Measurements from ENCODE around the gene STRBP. TPM values are rescaled to one million over a fixed set of nuclear protein-coding genes. Genes with fewer than 3 reads are reported as not detected.
A peak's percentile ranks its signal among the peaks of the same experiment; 100 is the strongest.

The STRBP gene
- total and polyA plus RNA-seq, 2 donors, result 41.8 to 48.4 TPM

DNA sequence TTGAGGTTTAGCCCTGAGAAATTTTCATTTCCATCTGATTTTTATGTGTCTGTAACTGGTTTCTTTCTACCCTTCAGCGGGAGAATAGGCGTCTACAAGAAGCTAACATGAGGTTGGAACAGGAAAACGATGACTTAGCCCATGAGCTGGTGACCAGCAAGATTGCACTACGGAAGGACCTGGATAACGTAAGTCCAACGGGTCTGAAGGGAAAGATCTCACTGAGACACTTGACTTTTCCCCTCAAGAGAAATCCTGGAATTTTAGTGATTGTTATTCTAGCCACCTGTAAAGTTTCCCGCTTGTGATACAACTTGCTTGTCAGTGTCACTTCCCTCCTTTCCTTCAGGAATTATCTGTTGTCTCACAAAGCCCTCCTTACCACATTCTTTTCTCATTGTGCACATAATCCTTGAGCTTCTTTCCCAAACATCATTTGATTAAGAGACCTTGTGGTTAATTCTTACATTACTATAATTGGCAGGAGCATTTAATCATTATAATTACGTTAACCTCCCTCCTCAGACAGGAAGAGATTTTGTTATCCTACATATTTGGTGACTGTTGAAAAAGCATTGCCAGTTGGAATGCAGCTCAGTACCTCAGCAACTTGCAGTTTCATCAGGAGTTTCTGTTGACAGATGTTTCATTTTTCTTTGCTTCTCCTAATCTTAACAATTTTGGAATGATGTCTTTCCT is 178.0 kb downstream of the STRBP start:
- Histone ChIP-seq H3K27ac (ENCODE audit: low read depth in 1 of 2, low read length in 1 of 2) (no peak overlapping the region), H3K36me3 (ENCODE audit: control insufficient read depth in 2 of 2, insufficient read depth in 2 of 2, low read length in 1 of 2) (peaks cover 34 to 45% of the 10 kb centered on the region in 2 donors), H3K27me3 (ENCODE audit: control insufficient read depth in 2 of 2, insufficient read depth in 1 of 2, low read length in 1 of 2) (no peaks in the 10 kb centered on the region), H3K4me3 (ENCODE audit: low read length in 2 of 2) (no peak overlapping the region), H3K4me1 (ENCODE audit: control insufficient read depth in 2 of 2, insufficient read depth in 2 of 2, low read length in 2 of 2) (no peaks in the 10 kb centered on the region), H3K9me3 (ENCODE audit: control insufficient read depth in 2 of 2, insufficient read depth in 1 of 2, low read length in 1 of 2) (no peaks in the 10 kb centered on the region)
- DNase-seq (ENCODE audit: low read depth in 6 of 9, low spot score in 9 of 9), result no peak
- 98% methylated on average over 8 of the region's 8 CpGs for WGBS

DNA sequence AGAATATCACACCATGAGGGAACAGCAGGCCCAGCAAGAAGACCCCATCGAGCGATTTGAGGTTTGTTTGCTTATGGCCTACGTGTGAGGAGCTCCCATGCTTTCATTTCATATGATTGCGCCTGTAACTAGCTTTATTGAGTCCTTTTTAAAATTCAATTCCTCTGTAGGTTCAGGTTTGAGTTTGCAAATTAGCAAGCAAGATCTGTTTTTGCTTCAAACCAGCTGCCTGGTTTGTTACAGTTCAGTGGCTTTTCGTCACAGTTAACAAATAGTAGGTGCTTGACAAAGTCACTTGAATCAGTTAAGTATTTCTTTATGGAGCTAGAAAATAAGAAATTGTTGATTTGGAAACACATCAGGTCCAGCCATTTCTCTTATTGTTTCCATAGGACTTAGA is 178.6 kb downstream of the STRBP start:
- no peaks in the 10 kb centered on the region for H3K9me3 ChIP-seq (ENCODE audit: control insufficient read depth in 2 of 2, insufficient read depth in 1 of 2, low read length in 1 of 2)
- H3K4me3 ChIP-seq (ENCODE audit: low read length in 2 of 2), result no peak overlapping the region
- no peak overlapping the region for H3K27ac ChIP-seq (ENCODE audit: low read depth in 1 of 2, low read length in 1 of 2)
- no peak for DNase-seq (ENCODE audit: low read depth in 6 of 9, low spot score in 9 of 9)
- no peaks in the 10 kb centered on the region for H3K27me3 ChIP-seq (ENCODE audit: control insufficient read depth in 2 of 2, insufficient read depth in 1 of 2, low read length in 1 of 2)
- H3K4me1 ChIP-seq (ENCODE audit: control insufficient read depth in 2 of 2, insufficient read depth in 2 of 2, low read length in 2 of 2), result no peaks in the 10 kb centered on the region
- peaks cover 35 to 40% of the 10 kb centered on the region in 2 donors for H3K36me3 ChIP-seq (ENCODE audit: control insufficient read depth in 2 of 2, insufficient read depth in 2 of 2, low read length in 1 of 2)
- WGBS, result 97% methylated on average over 5 of the region's 5 CpGs

DNA sequence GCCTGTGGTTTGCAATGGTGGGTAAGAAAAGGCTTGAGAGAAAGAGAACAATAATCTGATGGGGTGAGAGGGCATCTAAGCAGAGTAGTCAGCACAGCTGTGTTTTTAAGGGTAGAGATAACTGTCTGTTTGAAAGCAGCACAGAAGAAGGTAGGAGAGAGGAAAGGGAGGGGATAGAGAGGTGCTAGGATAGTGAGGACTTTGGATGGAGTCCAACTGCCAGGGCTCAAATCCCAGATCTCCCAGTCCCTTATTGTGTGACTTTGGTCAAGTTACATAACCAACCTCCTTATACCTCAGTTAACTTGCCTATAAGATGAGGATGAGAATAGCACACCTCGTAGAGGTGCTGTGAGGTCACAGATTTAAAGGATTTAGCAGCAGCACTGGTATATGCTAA is 179.3 kb downstream of the STRBP start:
- no peaks in the 10 kb centered on the region for H3K27me3 ChIP-seq (ENCODE audit: control insufficient read depth in 2 of 2, insufficient read depth in 1 of 2, low read length in 1 of 2)
- no peak for DNase-seq (ENCODE audit: low read depth in 6 of 9, low spot score in 9 of 9)
- H3K36me3 ChIP-seq (ENCODE audit: control insufficient read depth in 2 of 2, insufficient read depth in 2 of 2, low read length in 1 of 2), result peaks cover 36 to 45% of the 10 kb centered on the region in 2 donors
- no peaks in the 10 kb centered on the region for H3K9me3 ChIP-seq (ENCODE audit: control insufficient read depth in 2 of 2, insufficient read depth in 1 of 2, low read length in 1 of 2)
- no peak overlapping the region for H3K4me3 ChIP-seq (ENCODE audit: low read length in 2 of 2)
- H3K4me1 ChIP-seq (ENCODE audit: control insufficient read depth in 2 of 2, insufficient read depth in 2 of 2, low read length in 2 of 2), result no peaks in the 10 kb centered on the region
- no peak overlapping the region for H3K27ac ChIP-seq (ENCODE audit: low read depth in 1 of 2, low read length in 1 of 2)
- WGBS, result 92% methylated on average over 1 of the region's 1 CpG

DNA sequence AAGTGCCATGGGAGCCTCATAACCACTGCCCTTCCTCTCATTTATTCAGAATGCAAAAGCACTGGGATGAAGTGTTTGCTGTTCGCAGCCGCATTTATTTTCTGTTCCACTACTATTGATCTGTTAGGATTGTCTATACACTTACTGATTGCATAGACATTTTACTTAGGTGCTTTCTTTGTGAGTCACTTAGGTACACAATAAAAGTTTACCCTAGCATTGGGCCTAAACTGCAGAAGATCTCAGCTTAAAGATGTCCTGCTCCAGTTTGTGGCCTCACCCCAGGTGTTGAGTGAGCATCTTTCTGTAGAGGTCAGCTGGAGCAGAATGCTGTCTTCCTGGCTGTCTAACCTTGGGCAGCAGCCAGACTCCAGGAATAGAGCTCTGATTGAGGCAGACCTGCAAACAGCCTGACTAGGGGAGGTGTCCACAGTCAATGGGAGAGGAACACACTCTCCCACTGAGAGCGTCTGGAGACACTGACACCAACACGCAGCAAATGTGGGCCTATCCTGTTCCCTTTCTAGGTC is 181.0 kb downstream of the STRBP start:
- WGBS, result 98% methylated on average over 4 of the region's 4 CpGs
- no peaks in the 10 kb centered on the region for H3K9me3 ChIP-seq (ENCODE audit: control insufficient read depth in 2 of 2, insufficient read depth in 1 of 2, low read length in 1 of 2)

DNA sequence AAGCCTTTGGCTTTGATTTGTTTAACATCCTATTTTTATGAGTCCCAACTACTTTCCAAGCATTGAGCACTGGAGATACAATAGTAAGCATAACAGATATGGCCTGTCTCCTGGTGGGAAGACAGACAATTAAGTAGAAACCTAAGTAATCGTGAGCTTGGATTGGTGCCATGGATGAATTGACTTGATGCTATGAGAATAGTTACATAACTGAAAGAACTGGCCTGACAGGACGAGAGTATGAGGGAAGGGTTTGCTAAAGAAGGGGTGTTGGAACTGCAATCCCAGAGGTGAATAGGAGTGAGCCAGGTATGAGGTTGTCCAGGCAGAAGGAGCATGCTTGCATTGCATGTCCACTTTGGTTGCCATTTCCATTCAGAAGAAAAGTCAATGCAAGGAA is 182.5 kb downstream of the STRBP start:
- Histone ChIP-seq H3K36me3 (ENCODE audit: control insufficient read depth in 2 of 2, insufficient read depth in 2 of 2, low read length in 1 of 2) (peaks cover 18 to 34% of the 10 kb centered on the region in 2 donors), H3K4me1 (ENCODE audit: control insufficient read depth in 2 of 2, insufficient read depth in 2 of 2, low read length in 2 of 2) (no peaks in the 10 kb centered on the region), H3K4me3 (ENCODE audit: low read length in 2 of 2) (no peak overlapping the region), H3K9me3 (ENCODE audit: control insufficient read depth in 2 of 2, insufficient read depth in 1 of 2, low read length in 1 of 2) (no peaks in the 10 kb centered on the region), H3K27ac (ENCODE audit: low read depth in 1 of 2, low read length in 1 of 2) (no peak overlapping the region), H3K27me3 (ENCODE audit: control insufficient read depth in 2 of 2, insufficient read depth in 1 of 2, low read length in 1 of 2) (no peaks in the 10 kb centered on the region)
- 96% methylated on average over 2 of the region's 2 CpGs for WGBS
- no peak for DNase-seq (ENCODE audit: low read depth in 6 of 9, low spot score in 9 of 9)

More for the DNA sequence above, 181.0 kb downstream of the STRBP start:
- Histone ChIP-seq H3K27ac (ENCODE audit: low read depth in 1 of 2, low read length in 1 of 2) (no peak overlapping the region), H3K27me3 (ENCODE audit: control insufficient read depth in 2 of 2, insufficient read depth in 1 of 2, low read length in 1 of 2) (no peaks in the 10 kb centered on the region), H3K36me3 (ENCODE audit: control insufficient read depth in 2 of 2, insufficient read depth in 2 of 2, low read length in 1 of 2) (peaks cover 25 to 39% of the 10 kb centered on the region in 2 donors), H3K4me3 (ENCODE audit: low read length in 2 of 2) (no peak overlapping the region), H3K4me1 (ENCODE audit: control insufficient read depth in 2 of 2, insufficient read depth in 2 of 2, low read length in 2 of 2) (no peaks in the 10 kb centered on the region)
- DNase-seq (ENCODE audit: low read depth in 6 of 9, low spot score in 9 of 9), result no peak

DNA sequence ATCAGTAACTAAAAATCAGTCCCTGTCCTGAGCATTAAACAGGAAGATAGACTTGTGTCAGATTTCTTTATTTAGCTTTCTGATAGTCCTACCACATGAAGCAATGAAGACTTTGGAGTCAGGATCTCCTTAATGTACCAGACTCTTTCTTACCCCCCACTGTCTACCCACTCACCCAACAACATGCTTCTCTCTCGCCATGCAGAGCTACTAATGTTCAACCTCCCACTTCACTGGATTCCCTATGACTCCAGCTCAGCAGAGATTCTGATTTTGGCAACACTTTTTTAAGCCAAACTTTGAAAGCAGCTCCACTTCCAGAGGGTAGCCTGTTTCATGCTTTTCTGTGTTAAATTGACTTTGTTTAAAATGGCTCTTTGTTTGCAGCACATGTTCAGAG is 184.1 kb downstream of the STRBP start:
- no peak overlapping the region for H3K27ac ChIP-seq (ENCODE audit: low read depth in 1 of 2, low read length in 1 of 2)
- H3K27me3 ChIP-seq (ENCODE audit: control insufficient read depth in 2 of 2, insufficient read depth in 1 of 2, low read length in 1 of 2), result no peaks in the 10 kb centered on the region
- H3K36me3 ChIP-seq (ENCODE audit: control insufficient read depth in 2 of 2, insufficient read depth in 2 of 2, low read length in 1 of 2), result peaks cover 6 to 32% of the 10 kb centered on the region in 2 donors
- 100% methylated on average over 1 of the region's 1 CpG for WGBS
- no peaks in the 10 kb centered on the region for H3K9me3 ChIP-seq (ENCODE audit: control insufficient read depth in 2 of 2, insufficient read depth in 1 of 2, low read length in 1 of 2)
- H3K4me1 ChIP-seq (ENCODE audit: control insufficient read depth in 2 of 2, insufficient read depth in 2 of 2, low read length in 2 of 2), result no peaks in the 10 kb centered on the region
- no peak overlapping the region for H3K4me3 ChIP-seq (ENCODE audit: low read length in 2 of 2)
- DNase-seq (ENCODE audit: low read depth in 6 of 9, low spot score in 9 of 9), result no peak

DNA sequence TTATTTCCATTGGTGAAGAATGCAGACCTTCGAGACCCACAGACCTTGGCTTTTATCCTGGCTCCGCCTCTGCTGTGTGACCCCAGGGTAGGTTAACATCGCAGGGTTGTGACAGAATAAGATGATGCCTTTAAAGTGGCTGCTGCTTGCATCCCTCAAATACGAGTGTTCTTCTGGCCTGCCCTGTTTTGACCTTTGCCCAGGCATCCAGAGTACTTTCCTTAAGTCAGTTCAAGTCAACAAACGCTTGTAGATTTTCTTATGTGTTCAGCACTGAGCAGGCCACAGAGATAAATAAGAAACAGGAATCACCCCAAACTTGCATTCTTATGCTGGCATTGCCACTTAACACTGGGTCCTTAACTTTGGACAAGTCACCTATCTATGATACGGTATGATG is 184.7 kb downstream of the STRBP start:
- Histone ChIP-seq H3K4me1 (ENCODE audit: control insufficient read depth in 2 of 2, insufficient read depth in 2 of 2, low read length in 2 of 2) (no peaks in the 10 kb centered on the region), H3K27ac (ENCODE audit: low read depth in 1 of 2, low read length in 1 of 2) (no peak overlapping the region), H3K36me3 (ENCODE audit: control insufficient read depth in 2 of 2, insufficient read depth in 2 of 2, low read length in 1 of 2) (peaks cover 6 to 29% of the 10 kb centered on the region in 2 donors), H3K9me3 (ENCODE audit: control insufficient read depth in 2 of 2, insufficient read depth in 1 of 2, low read length in 1 of 2) (no peaks in the 10 kb centered on the region), H3K27me3 (ENCODE audit: control insufficient read depth in 2 of 2, insufficient read depth in 1 of 2, low read length in 1 of 2) (no peaks in the 10 kb centered on the region), H3K4me3 (ENCODE audit: low read length in 2 of 2) (no peak overlapping the region)
- DNase-seq (ENCODE audit: low read depth in 6 of 9, low spot score in 9 of 9), result no peak
- WGBS, result 96% methylated on average over 6 of the region's 6 CpGs

DNA sequence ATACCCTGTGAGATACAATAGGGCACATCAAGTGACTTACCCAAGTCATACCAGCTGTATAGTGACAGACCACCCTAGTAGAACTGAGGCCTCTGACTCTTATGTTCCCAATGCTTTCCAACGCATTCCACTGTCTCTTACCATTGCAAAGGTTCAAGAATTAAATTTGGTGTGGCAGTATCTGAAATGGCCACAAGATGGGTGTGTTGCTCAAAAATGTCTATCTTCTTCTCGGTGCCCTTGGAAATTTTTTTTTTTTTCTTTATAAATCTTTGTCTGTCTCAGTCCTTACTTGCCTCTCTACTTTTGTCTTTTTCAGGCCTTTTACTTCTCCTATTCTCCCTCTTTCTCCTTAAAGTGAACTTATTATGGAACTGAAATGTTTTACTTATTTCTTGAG is 186.6 kb downstream of the STRBP start:
- WGBS, result 75% methylated on average over 2 of the region's 2 CpGs
- peak; percentile 8 to 71 (median 36) for DNase-seq (ENCODE audit: low read depth in 6 of 9, low spot score in 9 of 9)
- peaks cover 9 to 40% of the 10 kb centered on the region in 2 donors for H3K36me3 ChIP-seq (ENCODE audit: control insufficient read depth in 2 of 2, insufficient read depth in 2 of 2, low read length in 1 of 2)

DNA sequence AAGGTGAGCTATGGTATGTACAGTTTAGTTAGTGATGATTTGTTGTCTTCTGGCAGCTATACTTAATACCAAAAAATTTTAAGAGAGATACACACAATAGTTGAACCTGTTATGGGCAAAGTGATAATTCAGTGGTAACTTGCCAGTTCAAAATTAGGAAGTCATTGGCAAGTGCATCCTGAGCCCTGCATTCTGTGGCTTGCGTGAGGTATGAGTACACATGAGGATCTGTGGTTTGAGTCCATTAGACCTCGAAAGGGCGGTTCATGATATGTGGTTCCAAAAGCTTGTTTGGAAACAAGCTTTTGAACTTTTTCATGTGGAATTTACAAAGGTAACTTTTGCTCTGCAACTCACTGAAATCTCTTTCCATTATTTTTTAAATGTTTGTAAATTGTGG is 187.9 kb downstream of the STRBP start:
- Histone ChIP-seq H3K27me3 (ENCODE audit: control insufficient read depth in 2 of 2, insufficient read depth in 1 of 2, low read length in 1 of 2) (no peaks in the 10 kb centered on the region), H3K9me3 (ENCODE audit: control insufficient read depth in 2 of 2, insufficient read depth in 1 of 2, low read length in 1 of 2) (no peaks in the 10 kb centered on the region), H3K4me1 (ENCODE audit: control insufficient read depth in 2 of 2, insufficient read depth in 2 of 2, low read length in 2 of 2) (no peaks in the 10 kb centered on the region), H3K4me3 (ENCODE audit: low read length in 2 of 2) (no peak overlapping the region), H3K36me3 (ENCODE audit: control insufficient read depth in 2 of 2, insufficient read depth in 2 of 2, low read length in 1 of 2) (peaks cover 9 to 46% of the 10 kb centered on the region in 2 donors), H3K27ac (ENCODE audit: low read depth in 1 of 2, low read length in 1 of 2) (no peak overlapping the region)
- 43% methylated on average over 3 of the region's 3 CpGs for WGBS
- no peak for DNase-seq (ENCODE audit: low read depth in 6 of 9, low spot score in 9 of 9)

More for the DNA sequence above, 186.6 kb downstream of the STRBP start:
- H3K9me3 ChIP-seq (ENCODE audit: control insufficient read depth in 2 of 2, insufficient read depth in 1 of 2, low read length in 1 of 2), result no peaks in the 10 kb centered on the region
- no peaks in the 10 kb centered on the region for H3K27me3 ChIP-seq (ENCODE audit: control insufficient read depth in 2 of 2, insufficient read depth in 1 of 2, low read length in 1 of 2)
- no peaks in the 10 kb centered on the region for H3K4me1 ChIP-seq (ENCODE audit: control insufficient read depth in 2 of 2, insufficient read depth in 2 of 2, low read length in 2 of 2)
- H3K27ac ChIP-seq (ENCODE audit: low read depth in 1 of 2, low read length in 1 of 2), result no peak overlapping the region
- no peak overlapping the region for H3K4me3 ChIP-seq (ENCODE audit: low read length in 2 of 2)

Measured in thymus (tissue), 11 donors.